ENCODE results near the gene A2M. TPM values are rescaled to one million over a fixed set of nuclear protein-coding genes. Genes with fewer than 3 reads are reported as not detected.

The A2M gene
- total and polyA plus RNA-seq, 2 of the 8 experiments (the other 6 are each of a cell fraction or from before 2014, with no cell fraction given): 0.15 TPM; not detected in 1

DNA sequence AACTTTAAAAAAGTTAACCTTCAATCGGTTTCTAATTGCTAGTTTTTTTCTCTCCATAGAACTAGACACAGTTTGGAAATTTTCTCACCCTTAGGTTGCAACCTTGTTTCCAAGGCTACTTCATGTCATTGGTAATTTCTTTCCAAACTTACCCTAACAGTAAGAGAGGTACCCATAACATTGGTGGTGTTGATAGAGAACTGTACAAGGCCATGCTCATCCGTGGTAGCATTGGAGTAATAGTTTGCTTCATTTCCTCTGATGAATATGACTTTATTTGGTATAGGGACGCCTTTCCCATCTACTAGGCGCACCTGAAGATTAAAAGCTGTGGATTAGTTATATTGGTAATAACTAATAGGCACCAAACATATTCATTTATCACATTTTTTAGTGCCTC is 11.6 kb downstream of the A2M start (continued):
- TF ChIP-seq CTBP2 (IDR thresholded peaks at IDR 0.05; ENCODE audit: borderline replicate concordance, insufficient read depth, insufficient read length, low read length) (no peak), SP4 (IDR thresholded peaks at IDR 0.05; ENCODE audit: low read length) (no peak), CREB1 (IDR thresholded peaks at IDR 0.05) (no peak), EGR1 (IDR thresholded peaks at IDR 0.05; ENCODE audit: borderline replicate concordance, low read depth, low read length) (no peak)
- TF ChIP-seq, protein P1, sequence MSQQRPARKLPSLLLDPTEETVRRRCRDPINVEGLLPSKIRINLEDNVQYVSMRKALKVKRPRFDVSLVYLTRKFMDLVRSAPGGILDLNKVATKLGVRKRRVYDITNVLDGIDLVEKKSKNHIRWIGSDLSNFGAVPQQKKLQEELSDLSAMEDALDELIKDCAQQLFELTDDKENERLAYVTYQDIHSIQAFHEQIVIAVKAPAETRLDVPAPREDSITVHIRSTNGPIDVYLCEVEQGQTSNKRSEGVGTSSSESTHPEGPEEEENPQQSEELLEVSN (IDR thresholded peaks at IDR 0.05): no peak
- TF ChIP-seq, protein P2, sequence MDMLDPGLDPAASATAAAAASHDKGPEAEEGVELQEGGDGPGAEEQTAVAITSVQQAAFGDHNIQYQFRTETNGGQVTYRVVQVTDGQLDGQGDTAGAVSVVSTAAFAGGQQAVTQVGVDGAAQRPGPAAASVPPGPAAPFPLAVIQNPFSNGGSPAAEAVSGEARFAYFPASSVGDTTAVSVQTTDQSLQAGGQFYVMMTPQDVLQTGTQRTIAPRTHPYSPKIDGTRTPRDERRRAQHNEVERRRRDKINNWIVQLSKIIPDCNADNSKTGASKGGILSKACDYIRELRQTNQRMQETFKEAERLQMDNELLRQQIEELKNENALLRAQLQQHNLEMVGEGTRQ (IDR thresholded peaks at IDR 0.05; ENCODE audit: low read length): no peak

Measured in H1 (cell line).